OCI-LY1 (cell line): ENCODE data around the gene PSMD2.
"Not testable (repeated sequence)": the region's sequence is repeated elsewhere in the genome, so short reads cannot be mapped to it uniquely, and the experiment has no call there.

Source experiments
- CTCF ChIP-seq: fragments of 200-600 bp; sonication (generic), shearing (Covaris generic); IDR thresholded peaks from 2 replicates; pipeline ENCODE4 v1.5.1; 2017; ENCODE audit warnings: mild to moderate bottlenecking, antibody characterized with exemption, low read length, moderate library complexity, mixed read lengths
- EZH2 ChIP-seq: fragments of 200-600 bp; sonication (generic), shearing (Covaris generic); IDR thresholded peaks from 2 replicates; pipeline ENCODE4 v1.8.0; 2017; ENCODE audit warnings: borderline replicate concordance, mixed run types, mild to moderate bottlenecking, antibody characterized with exemption, low read length, moderate library complexity, mixed read lengths

- TF ChIP-seq CTCF, EZH2: not testable (repeated sequence)
Observed at GRCh38 chr3:184339451-184340135, 40.6 kb downstream of the PSMD2 start.
